ENCODE data around the gene WASF2.

WASF2 gene

DNA sequence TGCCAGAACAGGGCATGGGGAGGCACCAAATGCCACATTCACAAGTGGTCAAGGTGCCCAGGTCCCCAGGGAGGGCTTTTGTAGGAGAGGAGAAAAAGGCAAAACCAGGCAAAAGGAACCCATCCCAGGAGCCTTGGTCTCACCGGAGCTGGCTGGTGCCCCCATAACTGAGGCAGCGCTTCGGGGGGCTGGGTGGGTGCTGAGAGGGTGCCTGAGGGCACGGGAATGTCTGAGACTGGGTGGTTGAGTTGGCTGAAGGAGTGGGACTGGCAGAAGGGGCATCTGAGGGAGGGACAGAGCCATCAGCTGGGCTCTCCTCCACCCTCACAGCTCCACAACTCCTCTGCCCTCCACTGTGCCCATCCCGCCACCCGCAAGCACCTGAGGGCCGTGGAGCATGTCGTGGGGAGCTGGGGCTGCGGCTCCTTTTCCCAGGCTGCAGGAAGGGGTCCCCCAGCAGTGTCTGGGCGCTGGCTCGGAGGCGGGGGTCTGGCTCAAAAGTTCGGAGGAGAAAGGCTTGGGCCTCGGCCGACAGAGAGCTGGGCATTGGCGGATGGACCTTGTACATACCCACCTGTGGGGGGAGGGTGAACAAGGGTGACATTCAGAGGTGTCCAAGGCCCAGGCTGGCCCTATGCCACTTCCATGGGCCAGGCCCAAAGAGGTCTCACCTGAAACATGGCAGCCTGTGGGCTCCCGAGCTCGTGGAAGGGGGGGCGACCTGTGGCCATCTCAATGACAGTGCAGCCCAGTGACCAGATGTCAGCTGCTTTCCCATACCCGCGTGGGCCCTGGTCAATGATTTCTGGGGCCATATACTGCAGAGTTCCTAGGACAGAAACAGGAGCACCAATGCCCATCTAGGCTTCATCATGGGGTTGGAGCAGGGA is 131.7 kb downstream of the WASF2 start:
- Histone ChIP-seq H3K9me3 (ENCODE audit: control insufficient read depth, low read length) (no peaks in the 10 kb centered on the region), H3K36me3 (ENCODE audit: control insufficient read depth, insufficient read depth, low read length) (no peaks in the 10 kb centered on the region), H3K4me1 (ENCODE audit: control insufficient read depth, insufficient read depth, low read length) (peaks cover 19% of the 10 kb centered on the region), H3K4me3 (ENCODE audit: low read length) (no peak overlapping the region), H3K27me3 (ENCODE audit: control insufficient read depth, insufficient read depth, low read length) (no peaks in the 10 kb centered on the region), H3K9ac (ENCODE audit: low read length) (no peak overlapping the region)

DNA sequence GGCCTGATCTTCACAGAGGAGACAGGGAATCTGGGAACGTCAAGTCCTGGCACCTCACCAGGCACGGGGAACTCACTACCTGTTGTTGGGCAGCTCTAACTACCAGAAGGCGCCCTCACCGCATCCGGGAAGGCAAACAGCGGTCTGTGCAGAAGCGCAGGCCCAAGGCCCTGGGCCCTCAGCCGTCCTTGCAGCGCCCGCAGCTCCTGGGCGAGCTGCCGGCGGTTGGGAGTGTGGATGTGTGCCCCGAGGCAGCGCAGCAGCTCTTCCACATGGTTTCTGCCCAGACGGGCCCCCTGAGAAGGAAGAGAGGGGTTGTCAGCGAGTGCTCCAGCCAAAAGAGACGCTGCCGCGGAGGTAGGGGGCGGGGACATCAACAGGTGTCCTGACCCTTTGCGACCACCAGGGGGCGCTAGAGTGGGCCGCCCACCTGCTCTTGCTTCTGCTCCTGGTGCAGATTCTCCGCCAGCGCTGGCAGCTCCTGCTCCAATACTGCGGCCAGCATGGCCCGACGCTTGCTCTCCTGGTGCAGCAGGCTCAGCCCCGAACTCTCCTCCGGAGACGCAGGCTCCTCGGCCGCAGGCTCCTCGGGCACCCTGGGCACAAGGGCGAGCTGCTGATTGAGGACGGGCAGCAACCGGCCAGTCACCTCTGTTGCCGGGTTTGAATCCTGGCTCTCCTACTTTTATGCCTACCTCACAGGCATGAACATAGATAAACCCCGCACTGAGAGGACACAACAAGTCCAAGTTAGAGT is 132.5 kb downstream of the WASF2 start:
- Histone ChIP-seq H3K4me1 (ENCODE audit: control insufficient read depth, insufficient read depth, low read length) (peaks cover 19% of the 10 kb centered on the region), H3K4me3 (ENCODE audit: low read length) (peak overlapping the region; percentile 10), H3K9ac (ENCODE audit: low read length) (peak overlapping the region; percentile 67), H3K9me3 (ENCODE audit: control insufficient read depth, low read length) (no peaks in the 10 kb centered on the region), H3K27me3 (ENCODE audit: control insufficient read depth, insufficient read depth, low read length) (no peaks in the 10 kb centered on the region), H3K36me3 (ENCODE audit: control insufficient read depth, insufficient read depth, low read length) (no peaks in the 10 kb centered on the region)

DNA sequence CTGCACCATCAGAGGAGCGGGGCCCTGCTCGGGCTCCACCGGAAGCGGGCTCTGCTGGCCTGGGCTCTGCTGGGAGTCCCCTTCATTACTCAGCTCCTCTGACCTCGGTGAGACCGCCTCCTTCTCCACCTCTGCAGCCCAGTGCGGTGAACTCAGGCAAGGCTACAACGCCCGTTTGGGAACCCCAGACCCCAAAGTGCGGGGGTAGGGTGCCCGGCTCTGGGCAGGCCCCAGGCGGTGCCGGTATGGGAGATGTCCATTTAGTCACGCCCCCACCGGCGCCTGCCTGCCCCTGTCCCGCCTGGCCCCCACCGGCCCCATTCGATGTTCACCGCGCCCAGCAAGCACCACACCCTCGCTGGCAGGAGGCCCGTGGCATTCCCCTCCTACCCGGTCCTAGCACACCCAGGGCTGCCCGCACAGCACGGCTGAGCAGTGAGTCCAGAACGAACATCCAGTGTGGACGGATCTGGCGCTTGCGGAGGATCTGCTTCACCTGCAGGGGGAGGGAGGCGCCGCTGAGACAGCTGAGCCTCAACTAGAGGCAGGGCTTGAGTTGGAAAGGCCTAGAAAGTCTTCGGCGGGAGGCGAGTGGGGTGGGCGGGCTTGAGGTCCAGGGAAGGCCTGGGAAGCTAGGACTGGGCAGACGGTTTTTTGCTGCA is 133.2 kb downstream of the WASF2 start:
- Histone ChIP-seq H3K9me3 (ENCODE audit: control insufficient read depth, low read length) (no peaks in the 10 kb centered on the region), H3K9ac (ENCODE audit: low read length) (peak overlapping the region; percentile 67), H3K4me3 (ENCODE audit: low read length) (peak overlapping the region; percentile 10), H3K27me3 (ENCODE audit: control insufficient read depth, insufficient read depth, low read length) (no peaks in the 10 kb centered on the region), H3K36me3 (ENCODE audit: control insufficient read depth, insufficient read depth, low read length) (no peaks in the 10 kb centered on the region), H3K4me1 (ENCODE audit: control insufficient read depth, insufficient read depth, low read length) (peaks cover 19% of the 10 kb centered on the region)

DNA sequence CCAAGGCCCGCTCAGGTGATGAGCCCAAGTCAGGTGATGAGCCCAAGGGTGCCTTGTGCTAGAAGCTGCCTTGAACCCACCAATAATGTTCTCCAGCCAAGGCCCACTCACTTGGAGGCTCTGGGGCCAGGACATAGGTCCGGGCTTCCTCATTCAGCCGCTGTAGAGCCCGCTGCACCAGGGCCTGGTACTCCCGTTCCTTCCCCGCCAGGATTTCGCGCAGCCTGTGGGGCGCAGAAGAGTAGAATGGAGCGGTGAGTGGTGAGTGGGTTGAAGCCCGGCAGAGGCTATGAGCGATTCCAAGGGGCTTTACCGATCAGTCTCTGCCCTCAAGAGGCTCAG is 133.7 kb downstream of the WASF2 start:
- Histone ChIP-seq H3K4me1 (ENCODE audit: control insufficient read depth, insufficient read depth, low read length) (peaks cover 19% of the 10 kb centered on the region), H3K9ac (ENCODE audit: low read length) (no peak overlapping the region), H3K36me3 (ENCODE audit: control insufficient read depth, insufficient read depth, low read length) (no peaks in the 10 kb centered on the region), H3K9me3 (ENCODE audit: control insufficient read depth, low read length) (no peaks in the 10 kb centered on the region), H3K27me3 (ENCODE audit: control insufficient read depth, insufficient read depth, low read length) (no peaks in the 10 kb centered on the region), H3K4me3 (ENCODE audit: low read length) (no peak overlapping the region)

DNA sequence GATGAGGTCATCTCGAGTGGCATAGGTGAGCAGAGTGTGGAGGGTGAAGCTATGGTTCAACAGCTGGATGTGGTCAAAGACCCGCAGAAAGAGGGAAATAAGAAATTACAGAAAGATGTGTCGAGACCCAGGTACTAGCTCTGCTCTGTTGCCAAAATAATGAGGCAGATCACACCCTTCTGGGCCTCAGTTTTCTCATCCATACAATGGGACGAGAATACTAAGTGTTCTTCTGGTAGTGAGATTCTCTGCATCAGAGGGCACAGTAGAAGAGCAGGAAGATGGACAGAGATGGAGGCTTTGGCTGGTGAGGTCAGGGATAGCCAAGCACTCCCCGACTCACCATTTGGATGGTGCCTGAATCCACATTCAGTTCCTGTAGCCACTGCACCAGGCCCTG is 134.3 kb downstream of the WASF2 start:
- H3K27me3 ChIP-seq (ENCODE audit: control insufficient read depth, insufficient read depth, low read length) = no peaks in the 10 kb centered on the region
- no peak overlapping the region for H3K4me3 ChIP-seq (ENCODE audit: low read length)
- H3K9ac ChIP-seq (ENCODE audit: low read length) = no peak overlapping the region
- H3K36me3 ChIP-seq (ENCODE audit: control insufficient read depth, insufficient read depth, low read length) = no peaks in the 10 kb centered on the region
- peaks cover 22% of the 10 kb centered on the region for H3K4me1 ChIP-seq (ENCODE audit: control insufficient read depth, insufficient read depth, low read length)
- no peaks in the 10 kb centered on the region for H3K9me3 ChIP-seq (ENCODE audit: control insufficient read depth, low read length)
